ENCODE results near the gene PLIN4.

PLIN4 gene

GRCh38 chr19:4507150-4507452 is 11.2 kb downstream of the PLIN4 start:
- DNase-seq (ENCODE audit: extremely low spot score) = no peak
- CTCF ChIA-PET = no interaction called here
- POLR2A ChIA-PET = no interaction called here
- TF ChIP-seq ELF4 (IDR thresholded peaks at IDR 0.05) (no peak), CTBP1 (IDR thresholded peaks at IDR 0.05; ENCODE audit: borderline replicate concordance) (no peak), SUZ12 (IDR thresholded peaks at IDR 0.05) (no peak), BHLHE40 (IDR thresholded peaks at IDR 0.05; ENCODE audit: borderline replicate concordance) (no peak), TARDBP (IDR thresholded peaks at IDR 0.05) (no peak), SP1 (IDR thresholded peaks at IDR 0.05) (no peak), FOXK2 (IDR thresholded peaks at IDR 0.05) (no peak), FOXM1 (IDR thresholded peaks at IDR 0.05; ENCODE audit: borderline replicate concordance) (no peak), HDGF (IDR thresholded peaks at IDR 0.05; ENCODE audit: borderline replicate concordance) (no peak)

- no peak for DNase-seq (ENCODE audit: extremely low spot score)
- no peak for TF ChIP-seq FOXM1 (IDR thresholded peaks at IDR 0.05; ENCODE audit: borderline replicate concordance)
- no peak for TF ChIP-seq L3MBTL2 (conservative IDR thresholded peaks at IDR 0.05)
- no peak for TF ChIP-seq CTBP1 (IDR thresholded peaks at IDR 0.05; ENCODE audit: borderline replicate concordance)
- no peak for TF ChIP-seq HDGF (IDR thresholded peaks at IDR 0.05; ENCODE audit: borderline replicate concordance)
- no peak for TF ChIP-seq NFRKB (IDR thresholded peaks at IDR 0.05)
- no peak for TF ChIP-seq ZNF384 (IDR thresholded peaks at IDR 0.05)
- TF ChIP-seq SP1 (IDR thresholded peaks at IDR 0.05) = no peak
- no peak for TF ChIP-seq FOXA1 (IDR thresholded peaks at IDR 0.05)
- no peak for TF ChIP-seq LEF1 (IDR thresholded peaks at IDR 0.05; ENCODE audit: borderline replicate concordance)
- TF ChIP-seq ARNT (IDR thresholded peaks at IDR 0.05) = no peak
- TF ChIP-seq PKNOX1 (IDR thresholded peaks at IDR 0.05) = no peak
- TF ChIP-seq BHLHE40 (IDR thresholded peaks at IDR 0.05; ENCODE audit: borderline replicate concordance) = no peak
- no peak for TF ChIP-seq SUZ12 (IDR thresholded peaks at IDR 0.05)
- TF ChIP-seq ELF4 (IDR thresholded peaks at IDR 0.05) = no peak
- TF ChIP-seq FOXK2 (IDR thresholded peaks at IDR 0.05) = no peak
- no peak for TF ChIP-seq TARDBP (IDR thresholded peaks at IDR 0.05)
- ChIA-PET POLR2A (no interaction called here), CTCF (interaction anchor here (0.6 kb wide), 1 partner anchor 288 kb away, joined by 6 read pairs; no protein-coding TSS in a partner anchor)
Observed at GRCh38 chr19:4506449-4507149, 11.7 kb downstream of the PLIN4 start.

- ChIA-PET CTCF (interaction anchor here (0.6 kb wide), 1 partner anchor 289 kb away, joined by 6 read pairs; no protein-coding TSS in a partner anchor), POLR2A (no interaction called here)
- TF ChIP-seq TARDBP (IDR thresholded peaks at IDR 0.05) (no peak), ARNT (IDR thresholded peaks at IDR 0.05) (no peak), FOXA1 (IDR thresholded peaks at IDR 0.05) (no peak), BHLHE40 (IDR thresholded peaks at IDR 0.05; ENCODE audit: borderline replicate concordance) (no peak), FOXM1 (IDR thresholded peaks at IDR 0.05; ENCODE audit: borderline replicate concordance) (no peak), L3MBTL2 (conservative IDR thresholded peaks at IDR 0.05) (no peak), SUZ12 (IDR thresholded peaks at IDR 0.05) (no peak), ELF4 (IDR thresholded peaks at IDR 0.05) (no peak), ZNF384 (IDR thresholded peaks at IDR 0.05) (no peak), SP1 (IDR thresholded peaks at IDR 0.05) (no peak), NFRKB (IDR thresholded peaks at IDR 0.05) (no peak), PKNOX1 (IDR thresholded peaks at IDR 0.05) (no peak), HDGF (IDR thresholded peaks at IDR 0.05; ENCODE audit: borderline replicate concordance) (no peak), FOXK2 (IDR thresholded peaks at IDR 0.05) (no peak), LEF1 (IDR thresholded peaks at IDR 0.05; ENCODE audit: borderline replicate concordance) (no peak), CTBP1 (IDR thresholded peaks at IDR 0.05; ENCODE audit: borderline replicate concordance) (no peak)
- DNase-seq (ENCODE audit: extremely low spot score) = no peak
Observed at GRCh38 chr19:4505570-4506448, 12.5 kb downstream of the PLIN4 start.

- no peak for TF ChIP-seq L3MBTL2 (conservative IDR thresholded peaks at IDR 0.05)
- TF ChIP-seq NFRKB (IDR thresholded peaks at IDR 0.05) = no peak
- no peak for TF ChIP-seq BHLHE40 (IDR thresholded peaks at IDR 0.05; ENCODE audit: borderline replicate concordance)
- TF ChIP-seq SP1 (IDR thresholded peaks at IDR 0.05) = no peak
- no peak for DNase-seq (ENCODE audit: extremely low spot score)
- POLR2A ChIA-PET = no interaction called here
- CTCF ChIA-PET = interaction anchor here (1.0 kb wide), 1 partner anchor 20 kb away, joined by 3 read pairs; no protein-coding TSS in a partner anchor
Observed at GRCh38 chr19:4504891-4505569, 13.3 kb downstream of the PLIN4 start.

- TF ChIP-seq ELF4 (IDR thresholded peaks at IDR 0.05) (no peak), FOXA1 (IDR thresholded peaks at IDR 0.05) (no peak), ARNT (IDR thresholded peaks at IDR 0.05) (no peak), CTBP1 (IDR thresholded peaks at IDR 0.05; ENCODE audit: borderline replicate concordance) (no peak), LEF1 (IDR thresholded peaks at IDR 0.05; ENCODE audit: borderline replicate concordance) (no peak), NFRKB (IDR thresholded peaks at IDR 0.05) (no peak), FOXK2 (IDR thresholded peaks at IDR 0.05) (no peak), SUZ12 (IDR thresholded peaks at IDR 0.05) (no peak), PKNOX1 (IDR thresholded peaks at IDR 0.05) (no peak), FOXM1 (IDR thresholded peaks at IDR 0.05; ENCODE audit: borderline replicate concordance) (no peak), TARDBP (IDR thresholded peaks at IDR 0.05) (no peak), HDGF (IDR thresholded peaks at IDR 0.05; ENCODE audit: borderline replicate concordance) (no peak), ZNF384 (IDR thresholded peaks at IDR 0.05) (no peak), SP1 (IDR thresholded peaks at IDR 0.05) (no peak)
- DNase-seq (ENCODE audit: extremely low spot score) = no peak
- POLR2A ChIA-PET = no interaction called here
- CTCF ChIA-PET = interaction anchor here (1.0 kb wide), 1 partner anchor 21 kb away, joined by 3 read pairs; no protein-coding TSS in a partner anchor
Observed at GRCh38 chr19:4504297-4504701, 14.0 kb downstream of the PLIN4 start.

All from HEK293T (cell line).